ENCODE results near the gene MAP4K3.

- TF ChIP-seq, protein P1, sequence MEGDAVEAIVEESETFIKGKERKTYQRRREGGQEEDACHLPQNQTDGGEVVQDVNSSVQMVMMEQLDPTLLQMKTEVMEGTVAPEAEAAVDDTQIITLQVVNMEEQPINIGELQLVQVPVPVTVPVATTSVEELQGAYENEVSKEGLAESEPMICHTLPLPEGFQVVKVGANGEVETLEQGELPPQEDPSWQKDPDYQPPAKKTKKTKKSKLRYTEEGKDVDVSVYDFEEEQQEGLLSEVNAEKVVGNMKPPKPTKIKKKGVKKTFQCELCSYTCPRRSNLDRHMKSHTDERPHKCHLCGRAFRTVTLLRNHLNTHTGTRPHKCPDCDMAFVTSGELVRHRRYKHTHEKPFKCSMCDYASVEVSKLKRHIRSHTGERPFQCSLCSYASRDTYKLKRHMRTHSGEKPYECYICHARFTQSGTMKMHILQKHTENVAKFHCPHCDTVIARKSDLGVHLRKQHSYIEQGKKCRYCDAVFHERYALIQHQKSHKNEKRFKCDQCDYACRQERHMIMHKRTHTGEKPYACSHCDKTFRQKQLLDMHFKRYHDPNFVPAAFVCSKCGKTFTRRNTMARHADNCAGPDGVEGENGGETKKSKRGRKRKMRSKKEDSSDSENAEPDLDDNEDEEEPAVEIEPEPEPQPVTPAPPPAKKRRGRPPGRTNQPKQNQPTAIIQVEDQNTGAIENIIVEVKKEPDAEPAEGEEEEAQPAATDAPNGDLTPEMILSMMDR (IDR thresholded peaks at IDR 0.05), result no peak
- no peak for TF ChIP-seq POLR2A (IDR thresholded peaks at IDR 0.05)
- TF ChIP-seq EP300 (IDR thresholded peaks at IDR 0.05), result no peak
- no peak for TF ChIP-seq POLR2AphosphoS5 (IDR thresholded peaks at IDR 0.05)
These were observed 20.9 kb downstream of the MAP4K3 start for GRCh38 chr2:39416140-39416539.
